Activated CD4-positive, alpha-beta T cell treated with anti-CD3 and anti-CD28 coated beads for 36 hours (primary cell): ENCODE results near the gene CAPG. TPM values are rescaled to one million over a fixed set of nuclear protein-coding genes. Genes with fewer than 3 reads are reported as not detected.
A peak's percentile ranks its signal among the peaks of the same experiment; 100 is the strongest.

Experiments
- ATAC-seq: fragments of 200-7000 bp; cut with Tn5 transposase; one replicate; pipeline ENCODE4 v1.10.0; 2021; ENCODE audit warnings: mild to moderate bottlenecking, moderate library complexity
- CTCF ChIA-PET: fragments of 350-600 bp; sonication (Branson Sonifier 250); formaldehyde crosslinking; loops from one replicate; lab custom pipeline; 2021; ENCODE audit warnings: antibody characterized with exemption; lab: Charles Lee
- POLR2A ChIA-PET: fragments of 350-600 bp; sonication (Branson Sonifier 250); formaldehyde crosslinking; loops from one replicate; lab custom pipeline; 2021; ENCODE audit warnings: antibody characterized with exemption, inconsistent platforms; lab: Charles Lee
- DNase-seq: peaks from one replicate; pipeline ENCODE4 v3.0.0-alpha.2; 2020
- H3K27ac Mint-ChIP-seq: one replicate; pipeline ENCODE4 v1.8.0; 2021; ENCODE audit warnings: mixed read lengths
- H3K27me3 Mint-ChIP-seq: one replicate; pipeline ENCODE4 v1.8.0; 2021; ENCODE audit warnings: mixed read lengths
- H3K36me3 Mint-ChIP-seq: one replicate; pipeline ENCODE4 v1.8.0; 2021; ENCODE audit warnings: low read depth, mixed read lengths
- H3K4me1 Mint-ChIP-seq: one replicate; pipeline ENCODE4 v1.8.0; 2021; ENCODE audit warnings: mixed read lengths
- H3K4me3 Mint-ChIP-seq: one replicate; pipeline ENCODE4 v1.8.0; 2021; ENCODE audit warnings: mild to moderate bottlenecking, moderate library complexity, mixed read lengths
- H3K9me3 Mint-ChIP-seq: one replicate; pipeline ENCODE4 v1.8.0; 2021; ENCODE audit warnings: low read depth, mixed read lengths
- intact Hi-C, 2 experiments: fragments of 100-400 bp; cut with DNase I in 1 of 2; cut with micrococcal nuclease in 1 of 2; formaldehyde crosslinking; loops; one replicate each; pipeline versions ENCODE4 v1.14.2 to v1.15.1; 2022 to 2024; cut with DNase I, micrococcal nuclease
- total RNA-seq, 2 experiments: library from RNA; stranded (reverse); gene quantifications; one replicate each; pipeline ENCODE4 v1.2.3, GENCODE V29; 2021

CAPG gene
- total RNA-seq, 2 experiments from 2014 or later: 28.3 to 45.6 TPM

DNA sequence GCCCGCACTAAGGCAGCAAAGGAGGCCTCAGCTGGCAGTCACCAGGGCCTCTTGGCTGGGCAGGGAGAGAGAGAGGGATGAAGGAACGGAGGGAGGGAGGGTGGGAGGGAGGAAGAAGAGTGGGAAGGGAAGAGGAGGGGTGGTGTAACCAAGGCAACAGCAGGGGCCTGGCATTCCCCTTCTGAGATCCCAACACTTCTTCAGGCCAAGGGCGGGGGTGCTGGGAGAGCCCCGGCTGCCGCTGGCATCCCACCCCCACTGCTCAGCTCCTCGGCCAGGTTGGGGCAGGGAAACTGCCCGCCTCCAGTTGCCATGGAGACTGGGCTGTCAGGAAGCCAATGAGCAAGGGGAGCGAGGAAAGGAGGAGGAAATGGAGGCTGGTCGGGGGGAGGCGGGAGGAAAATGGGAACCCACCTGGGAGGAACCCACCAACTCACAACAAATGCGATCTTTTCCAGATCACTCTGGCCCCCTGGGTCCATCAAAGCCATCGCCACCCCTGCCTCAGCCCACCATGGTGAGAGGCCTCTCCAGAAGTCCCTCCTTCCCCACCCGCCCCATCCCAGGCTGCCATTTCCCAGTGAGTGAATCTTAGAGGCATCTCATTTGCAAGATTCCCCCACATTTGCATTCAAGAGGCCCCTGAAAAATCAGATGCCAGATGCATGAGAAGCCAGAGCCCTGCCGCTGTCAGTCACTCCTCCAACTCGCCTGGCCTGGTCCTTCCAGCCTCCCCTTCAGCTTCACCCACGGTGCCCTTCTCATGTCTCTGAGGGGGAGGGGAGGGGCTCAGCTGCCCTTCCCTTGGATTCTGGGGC lies 20.8 kb upstream of the CAPG start:
- peaks cover 5% of the 10 kb centered on the region for H3K4me1 Mint-ChIP-seq
- ChIA-PET POLR2A (interaction anchor here (0.6 kb wide), 1 partner anchor 218 kb away, joined by 3 read pairs; no protein-coding TSS in a partner anchor), CTCF (interaction anchor here (0.7 to 1.1 kb wide), 4 partner anchors 9 to 207 kb away, joined by 3 to 6 read pairs (median 4); no protein-coding TSS in a partner anchor)
- ATAC-seq: no peak
- H3K27ac Mint-ChIP-seq: no peak overlapping the region
- intact Hi-C loops: no loop called here
- no peaks in the 10 kb centered on the region for H3K9me3 Mint-ChIP-seq
- H3K36me3 Mint-ChIP-seq: no peaks in the 10 kb centered on the region
- DNase-seq: no peak
- no peak overlapping the region for H3K4me3 Mint-ChIP-seq
- no peaks in the 10 kb centered on the region for H3K27me3 Mint-ChIP-seq

DNA sequence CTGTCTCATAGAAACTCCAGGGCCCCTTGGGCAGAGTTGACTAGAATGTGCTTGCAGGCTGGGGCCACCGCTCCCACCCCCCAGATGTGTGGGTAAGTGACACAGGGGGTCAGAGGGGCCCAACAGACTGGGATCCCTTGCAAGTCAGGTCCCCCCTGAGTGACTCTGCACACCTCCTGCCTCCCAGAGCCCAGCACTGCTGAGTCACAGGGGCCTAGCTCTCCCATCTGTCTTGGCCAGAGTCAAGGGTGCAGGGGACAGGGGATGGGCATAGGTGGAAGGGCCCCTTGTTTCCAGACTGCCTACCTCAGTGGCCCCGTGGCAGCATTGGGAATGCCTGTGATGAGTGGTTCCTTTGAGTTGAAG lies 19.7 kb upstream of the CAPG start:
- Mint-ChIP-seq H3K36me3 (no peaks in the 10 kb centered on the region), H3K27me3 (no peaks in the 10 kb centered on the region), H3K27ac (no peak overlapping the region), H3K9me3 (no peaks in the 10 kb centered on the region), H3K4me3 (no peak overlapping the region), H3K4me1 (peaks cover 5% of the 10 kb centered on the region)
- CTCF ChIA-PET: interaction anchor here (0.7 to 2.3 kb wide), 4 partner anchors 22 to 208 kb away, joined by 3 to 9 read pairs (median 4); no protein-coding TSS in a partner anchor
- intact Hi-C loops: no loop called here
- ATAC-seq (peak; percentile 21), DNase-seq (no peak)
- POLR2A ChIA-PET: no interaction called here

DNA sequence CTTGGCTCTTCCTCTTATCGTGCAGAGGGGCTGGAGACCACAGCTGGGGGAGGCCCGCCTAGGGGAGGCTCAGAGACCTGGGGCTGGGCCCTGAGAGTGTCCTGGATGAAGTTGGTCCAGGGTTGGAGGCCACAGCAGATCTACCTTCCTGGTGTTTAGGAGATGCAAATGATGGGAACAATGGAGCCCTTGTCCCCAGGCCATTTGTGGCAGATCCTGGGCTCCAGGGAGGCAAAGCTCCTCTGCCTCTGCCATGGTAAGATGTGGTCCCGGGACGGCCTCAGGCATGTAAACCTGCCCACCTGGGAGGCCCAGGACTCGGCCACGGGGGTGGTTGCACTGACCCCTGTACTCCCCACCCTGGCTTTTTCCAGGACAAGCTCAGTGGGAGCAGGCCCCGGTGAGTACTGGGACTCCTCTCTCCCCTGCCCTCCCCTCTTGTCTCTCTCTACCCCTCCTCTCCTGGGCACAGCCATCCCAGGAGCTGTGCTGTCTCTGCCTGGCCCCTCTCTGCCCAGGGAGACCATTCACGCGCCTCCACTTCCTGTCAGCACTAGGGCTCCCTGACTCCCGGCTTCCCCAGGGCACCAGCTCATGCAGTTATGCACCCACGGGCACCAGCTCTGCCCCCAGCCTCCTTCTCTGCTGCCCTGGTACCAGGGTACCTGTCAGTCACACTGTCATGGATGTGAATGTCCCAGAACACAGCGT lies 19.2 kb upstream of the CAPG start:
- intact Hi-C loops: no loop called here
- Mint-ChIP-seq H3K9me3 (no peaks in the 10 kb centered on the region), H3K27me3 (no peaks in the 10 kb centered on the region), H3K4me1 (peaks cover 5% of the 10 kb centered on the region), H3K36me3 (no peaks in the 10 kb centered on the region), H3K4me3 (no peak overlapping the region), H3K27ac (no peak overlapping the region)
- peak; percentile 23 for ATAC-seq
- no peak for DNase-seq
- ChIA-PET CTCF (interaction anchor here (0.9 to 2.3 kb wide), 6 partner anchors 8 to 123 kb away, joined by 3 to 9 read pairs (median 4); no protein-coding TSS in a partner anchor), POLR2A (interaction anchor here (0.8 kb wide), 1 partner anchor 109 kb away, joined by 3 read pairs; no protein-coding TSS in a partner anchor)

DNA sequence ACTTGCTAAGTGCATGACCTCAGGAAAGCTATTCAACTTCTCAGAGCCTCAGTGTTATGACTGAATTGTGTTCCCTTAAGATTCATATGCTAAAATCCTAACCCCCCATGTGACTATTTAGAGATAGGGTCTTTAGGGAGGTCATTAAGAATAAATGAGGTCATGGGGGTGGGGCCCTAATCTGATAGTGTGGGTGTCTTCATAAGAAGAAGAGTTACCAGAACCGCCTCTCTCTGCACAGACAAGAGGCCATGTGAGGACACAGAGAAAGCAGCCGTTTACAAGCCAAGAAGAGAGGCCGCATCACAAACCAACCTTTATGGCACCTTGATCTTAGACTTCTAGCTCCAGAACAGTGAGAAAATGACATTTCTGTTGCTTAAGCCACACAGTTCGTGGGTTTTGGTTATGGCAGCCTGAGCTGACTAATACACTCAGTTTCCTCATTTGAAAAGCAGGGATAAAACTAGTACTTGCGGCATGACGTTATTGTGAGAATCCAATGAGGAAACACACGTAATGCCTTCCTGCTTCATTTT lies 18.2 kb upstream of the CAPG start:
- Mint-ChIP-seq H3K9me3 (no peaks in the 10 kb centered on the region), H3K27me3 (no peaks in the 10 kb centered on the region), H3K27ac (no peak overlapping the region), H3K4me3 (no peak overlapping the region), H3K36me3 (no peaks in the 10 kb centered on the region), H3K4me1 (peaks cover 5% of the 10 kb centered on the region)
- intact Hi-C loops: no loop called here
- no peak for DNase-seq
- peak; percentile 16 for ATAC-seq
- CTCF ChIA-PET: interaction anchor here (1.0 to 2.3 kb wide), 4 partner anchors 9 to 124 kb away, joined by 3 to 9 read pairs (median 5); no protein-coding TSS in a partner anchor
- POLR2A ChIA-PET: interaction anchor here (0.8 kb wide), 1 partner anchor 110 kb away, joined by 3 read pairs; no protein-coding TSS in a partner anchor

DNA sequence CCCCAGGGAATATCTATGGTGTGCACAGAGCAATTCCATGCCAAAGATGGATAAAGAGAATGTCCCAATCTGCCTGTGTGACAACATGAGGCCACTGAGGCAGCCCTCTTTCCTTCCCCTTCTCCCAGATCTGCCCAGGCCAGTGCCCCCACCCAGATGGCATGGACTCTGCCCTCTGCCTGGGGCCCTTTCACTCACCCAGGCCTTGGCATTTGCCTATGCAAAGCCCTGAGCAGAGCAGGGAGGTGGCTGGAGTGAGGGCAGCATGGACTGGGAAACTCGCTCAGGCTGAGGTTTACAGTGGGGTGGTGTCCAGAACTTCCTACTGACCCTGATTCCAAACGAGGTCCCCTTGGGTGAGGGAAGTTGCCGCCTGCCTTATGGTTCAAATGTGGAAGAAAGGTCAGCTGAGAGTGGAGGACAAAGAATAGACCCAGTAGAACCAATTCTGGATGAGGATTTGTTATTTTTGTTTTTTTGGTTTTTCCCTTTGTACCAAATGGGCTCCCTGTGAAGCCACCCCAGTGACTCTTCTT lies 17.2 kb upstream of the CAPG start:
- H3K36me3 Mint-ChIP-seq: no peaks in the 10 kb centered on the region
- no peak overlapping the region for H3K4me3 Mint-ChIP-seq
- ChIA-PET POLR2A (no interaction called here), CTCF (interaction anchor here (1.5 kb wide), 1 partner anchor 8 kb away, joined by 6 read pairs; no protein-coding TSS in a partner anchor)
- no peaks in the 10 kb centered on the region for H3K27me3 Mint-ChIP-seq
- H3K27ac Mint-ChIP-seq: no peak overlapping the region
- peaks cover 5% of the 10 kb centered on the region for H3K4me1 Mint-ChIP-seq
- no peak for ATAC-seq
- no peak for DNase-seq
- intact Hi-C loops: no loop called here
- H3K9me3 Mint-ChIP-seq: no peaks in the 10 kb centered on the region

DNA sequence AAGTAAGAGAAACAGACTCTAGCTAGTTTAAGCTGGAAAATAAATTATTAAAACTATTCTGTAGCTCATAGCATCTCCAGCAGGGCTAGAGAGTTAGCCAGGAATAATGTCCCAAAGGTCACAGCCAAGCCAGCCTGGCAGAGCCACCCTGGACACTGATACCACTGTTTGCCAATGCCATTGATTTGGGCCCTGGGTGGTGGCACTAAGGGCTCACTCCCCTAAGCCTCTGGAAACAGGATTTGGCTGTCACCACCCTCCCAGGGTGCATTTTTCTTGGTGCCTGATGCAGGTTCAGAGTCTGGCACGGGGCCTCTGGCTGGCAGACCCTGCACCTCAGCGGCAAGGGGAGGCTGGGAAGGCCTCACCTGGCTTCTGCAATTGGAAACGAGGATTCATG lies 15.4 kb upstream of the CAPG start:
- Mint-ChIP-seq H3K27ac (no peak overlapping the region), H3K27me3 (no peaks in the 10 kb centered on the region), H3K4me3 (no peak overlapping the region), H3K9me3 (no peaks in the 10 kb centered on the region), H3K36me3 (no peaks in the 10 kb centered on the region), H3K4me1 (peaks cover 11% of the 10 kb centered on the region)
- ChIA-PET CTCF (interaction anchor here (1.2 to 12.3 kb wide), 3 partner anchors 14 to 126 kb away, joined by 3 to 205 read pairs (median 4); no protein-coding TSS in a partner anchor), POLR2A (no interaction called here)
- intact Hi-C loops: no loop called here
- ATAC-seq (no peak), DNase-seq (no peak)

DNA sequence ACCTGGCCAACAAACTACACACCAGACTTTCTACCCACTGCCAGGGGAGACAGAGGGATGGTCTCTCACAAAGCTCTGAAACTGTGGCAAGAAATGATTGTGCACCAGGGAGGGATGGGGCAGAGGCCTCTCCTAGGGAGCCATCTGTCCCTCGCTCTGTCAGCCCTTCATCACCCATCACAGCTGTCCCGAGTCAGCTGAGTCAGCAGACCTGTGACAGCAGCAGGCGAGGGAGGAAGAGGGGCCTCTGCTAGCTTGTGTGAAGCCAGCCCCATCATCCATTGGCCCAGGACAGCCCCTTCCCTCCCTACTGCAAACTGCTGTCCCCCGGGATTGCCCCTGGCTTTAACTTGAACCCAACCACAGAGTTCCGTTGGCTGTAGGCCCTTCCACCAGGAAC lies 13.4 kb upstream of the CAPG start:
- no peak overlapping the region for H3K4me3 Mint-ChIP-seq
- ChIA-PET CTCF (interaction anchor here (1.5 to 12.3 kb wide), 2 partner anchors 14 to 128 kb away, joined by 6 to 205 read pairs; no protein-coding TSS in a partner anchor), POLR2A (no interaction called here)
- DNase-seq (no peak), ATAC-seq (no peak)
- H3K9me3 Mint-ChIP-seq: no peaks in the 10 kb centered on the region
- H3K36me3 Mint-ChIP-seq: no peaks in the 10 kb centered on the region
- H3K27me3 Mint-ChIP-seq: no peaks in the 10 kb centered on the region
- peaks cover 21% of the 10 kb centered on the region for H3K4me1 Mint-ChIP-seq
- peak overlapping the region; percentile 6 for H3K27ac Mint-ChIP-seq
- intact Hi-C loops: no loop called here

DNA sequence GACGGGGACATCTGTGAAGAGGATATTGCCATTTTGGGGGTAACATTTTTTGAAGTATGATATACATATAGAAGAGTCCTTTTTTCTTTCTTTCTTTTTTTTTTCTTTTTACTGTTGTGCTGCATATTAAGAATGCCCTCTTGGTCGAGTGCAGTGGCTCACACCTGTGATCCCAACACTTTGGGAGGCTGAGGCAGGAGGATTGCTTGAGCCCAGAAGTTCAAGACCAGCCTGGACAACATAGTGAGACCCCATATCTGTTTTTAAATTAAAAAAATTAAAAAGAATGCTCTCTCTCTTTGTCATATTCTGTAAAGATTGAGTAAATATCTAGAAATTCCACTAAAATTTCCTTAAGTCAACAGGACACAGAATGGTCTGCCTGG lies 11.9 kb upstream of the CAPG start:
- ATAC-seq: no peak
- intact Hi-C loops: no loop called here
- ChIA-PET POLR2A (no interaction called here), CTCF (interaction anchor here (0.6 to 12.3 kb wide), 4 partner anchors 30 to 662 kb away, joined by 4 to 205 read pairs (median 4); no protein-coding TSS in a partner anchor)
- no peak overlapping the region for H3K4me3 Mint-ChIP-seq
- no peaks in the 10 kb centered on the region for H3K9me3 Mint-ChIP-seq
- no peaks in the 10 kb centered on the region for H3K36me3 Mint-ChIP-seq
- no peak for DNase-seq
- no peaks in the 10 kb centered on the region for H3K27me3 Mint-ChIP-seq
- no peak overlapping the region for H3K27ac Mint-ChIP-seq
- H3K4me1 Mint-ChIP-seq: peaks cover 21% of the 10 kb centered on the region

DNA sequence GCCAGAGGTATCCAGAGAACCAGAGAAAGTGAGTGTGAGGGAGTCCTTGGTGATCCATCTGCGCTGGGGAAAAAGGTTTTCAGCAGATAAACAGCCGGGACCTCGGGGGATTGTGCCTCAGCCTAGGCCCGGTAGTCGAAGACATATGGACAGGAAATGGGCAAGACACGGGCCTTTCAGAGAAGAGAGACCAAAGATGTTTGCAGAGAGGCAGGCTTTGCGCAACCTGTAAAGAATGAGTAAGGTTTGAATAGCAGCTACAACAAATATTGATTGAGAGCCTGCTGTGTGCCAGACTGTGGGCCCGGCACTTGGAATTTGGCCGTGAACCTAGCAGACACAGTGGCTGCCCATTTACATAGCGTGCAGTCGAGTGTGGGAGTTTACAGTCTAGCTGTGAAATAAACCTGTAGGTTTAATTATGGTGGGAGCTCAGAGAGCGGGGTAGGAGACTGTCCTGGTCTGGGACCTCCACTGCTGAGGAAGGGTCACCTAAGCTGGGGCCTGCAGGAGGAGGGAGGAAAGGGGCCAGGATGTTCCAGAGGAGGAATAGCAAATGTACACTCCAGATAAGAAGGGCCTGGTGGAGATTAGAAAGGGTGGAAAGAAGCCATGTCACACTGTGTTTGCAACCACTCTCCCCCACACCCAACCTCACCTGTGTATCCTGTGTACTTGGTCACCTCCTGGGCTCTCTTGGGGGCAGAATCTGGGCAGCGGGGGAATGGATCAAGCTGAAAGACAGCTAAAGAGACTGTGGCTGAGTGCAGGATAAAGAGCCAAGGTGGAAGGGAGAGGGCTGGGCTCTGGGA lies 11.3 kb upstream of the CAPG start:
- peak overlapping the region; percentile 84 for H3K27ac Mint-ChIP-seq

More for the DNA sequence above, 11.3 kb upstream of the CAPG start:
- DNase-seq: no peak
- Mint-ChIP-seq H3K4me3 (no peak overlapping the region), H3K4me1 (peaks cover 21% of the 10 kb centered on the region), H3K27me3 (no peaks in the 10 kb centered on the region), H3K36me3 (no peaks in the 10 kb centered on the region), H3K9me3 (no peaks in the 10 kb centered on the region)
- ChIA-PET CTCF (interaction anchor here (0.6 to 12.3 kb wide), 14 partner anchors 27 to 663 kb away, joined by 3 to 205 read pairs (median 3); partner anchors contain the start of gene MAT2A), POLR2A (interaction anchor here (0.7 kb wide), 1 partner anchor 131 kb away, joined by 3 read pairs; no protein-coding TSS in a partner anchor)
- intact Hi-C loops: loop anchor here (2.0 kb wide), 3 partner anchors 31 to 215 kb away; partner anchors contain the start of gene RNF181 (in 1 of the 2)
- ATAC-seq: no peak
